GM18498 (cell line): ENCODE data around the gene PDE2A.
A peak's percentile ranks its signal among the peaks of the same experiment; 100 is the strongest.

Experiments used
- ATAC-seq: cut with Tn5 transposase; IDR thresholded peaks from one replicate; pipeline ENCODE4 v1.9.1; 2021; ENCODE audit warnings: mild to moderate bottlenecking, moderate library complexity; ENCODE audit not compliant: unreplicated experiment

The PDE2A gene

DNA sequence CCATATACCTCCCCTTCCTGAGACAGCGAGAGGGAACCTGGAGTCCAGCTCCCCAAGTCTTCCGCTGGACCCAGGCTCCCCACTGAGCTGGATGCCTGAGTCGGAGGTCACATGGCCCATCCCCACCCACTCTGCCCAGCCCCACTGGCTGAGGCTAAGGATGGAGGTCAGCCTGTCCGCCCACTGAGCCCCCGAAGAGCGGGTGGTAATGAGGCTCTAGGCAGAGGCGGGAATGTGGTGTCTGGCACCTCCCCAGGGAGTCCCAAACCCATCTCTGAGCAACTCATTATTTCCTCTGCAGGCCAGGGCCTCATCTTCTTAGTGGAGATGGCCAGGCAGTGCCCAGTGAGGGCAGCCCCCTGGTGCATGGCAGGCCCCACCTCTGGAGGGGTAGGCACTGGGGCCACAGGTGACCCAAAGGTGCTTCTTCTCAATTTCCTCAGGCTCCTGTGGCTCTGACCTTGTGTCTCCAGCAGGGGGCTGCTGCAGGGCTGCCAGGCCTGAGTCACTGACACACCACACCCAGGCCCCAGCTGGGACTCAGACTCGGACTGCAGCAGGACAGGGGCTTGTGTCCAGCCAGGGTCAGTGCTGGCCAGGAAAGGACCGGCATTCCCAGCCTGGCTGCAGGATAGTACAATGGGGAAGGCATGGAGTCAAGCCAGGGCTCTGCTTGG is 10.2 kb upstream of the PDE2A start:
- ATAC-seq, result no peak

DNA sequence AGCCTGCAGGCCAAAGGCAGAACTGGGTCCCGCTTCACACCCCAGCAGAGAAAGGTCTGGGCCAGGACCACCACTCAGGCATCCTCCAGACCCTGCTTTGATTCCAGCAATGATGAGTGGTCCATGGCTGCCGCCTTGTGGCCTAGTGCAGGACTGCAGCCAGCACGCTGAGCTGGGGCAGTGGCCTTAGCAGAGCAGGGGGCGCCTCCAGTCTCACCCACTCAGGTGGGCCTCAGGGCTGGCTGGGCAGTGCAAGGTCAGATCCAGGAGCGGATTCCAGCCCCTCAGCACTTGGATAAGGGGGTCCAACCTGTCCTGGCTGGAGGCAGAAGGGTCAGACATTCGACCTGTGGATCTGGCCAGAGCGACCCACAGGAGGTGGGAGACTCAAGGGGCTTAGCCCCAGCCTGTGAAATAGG is 9.6 kb upstream of the PDE2A start:
- ATAC-seq, result peak; percentile 39

DNA sequence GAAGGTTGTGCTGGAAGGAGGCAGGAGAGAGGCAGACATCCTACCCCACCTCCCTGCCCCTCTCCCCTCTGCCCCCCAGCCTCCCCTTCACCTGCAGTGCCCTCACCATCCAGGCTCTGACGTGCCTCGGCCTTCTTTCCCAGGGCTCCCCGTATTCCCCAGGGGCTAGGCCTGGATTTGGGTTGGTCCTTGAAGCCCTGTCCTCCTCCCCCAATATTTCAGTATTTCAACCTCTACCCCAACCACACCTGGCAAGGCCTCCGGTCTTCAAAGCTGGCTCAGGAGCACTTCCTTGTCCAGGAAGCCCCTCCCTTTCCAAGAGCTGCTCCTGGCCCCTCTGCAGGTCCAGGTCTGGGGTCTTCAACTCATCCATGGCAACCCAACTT is 8.6 kb upstream of the PDE2A start:
- no peak for ATAC-seq

DNA sequence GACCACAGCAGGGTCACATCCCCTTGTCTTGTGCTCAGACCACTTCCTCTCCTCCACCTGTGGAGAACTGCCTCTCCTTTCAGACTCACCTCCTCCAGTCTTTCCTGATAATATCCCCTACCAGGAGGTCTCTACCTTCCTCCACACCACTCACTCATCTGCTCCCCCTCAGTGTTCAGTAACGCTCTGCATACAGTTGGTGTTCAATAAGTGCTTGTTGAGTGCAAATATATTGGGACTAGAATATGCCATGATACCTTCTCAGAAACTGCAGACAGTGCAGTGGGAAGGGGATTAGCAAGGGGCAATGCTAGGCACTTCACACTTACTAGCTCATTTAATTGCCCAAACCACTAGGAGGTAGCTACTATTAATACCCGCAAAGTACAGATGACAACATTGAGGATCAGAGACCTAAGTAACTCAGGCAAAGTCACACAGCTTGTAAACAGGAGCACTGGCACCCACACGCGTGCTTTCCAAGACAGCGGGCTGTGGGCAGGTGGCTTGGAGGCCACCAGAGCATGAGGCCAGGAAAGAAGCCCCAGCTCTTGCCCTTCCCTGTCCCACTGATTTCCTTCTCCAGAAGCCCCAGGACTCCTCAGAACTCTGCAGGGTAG is 8.1 kb upstream of the PDE2A start:
- ATAC-seq, result no peak

DNA sequence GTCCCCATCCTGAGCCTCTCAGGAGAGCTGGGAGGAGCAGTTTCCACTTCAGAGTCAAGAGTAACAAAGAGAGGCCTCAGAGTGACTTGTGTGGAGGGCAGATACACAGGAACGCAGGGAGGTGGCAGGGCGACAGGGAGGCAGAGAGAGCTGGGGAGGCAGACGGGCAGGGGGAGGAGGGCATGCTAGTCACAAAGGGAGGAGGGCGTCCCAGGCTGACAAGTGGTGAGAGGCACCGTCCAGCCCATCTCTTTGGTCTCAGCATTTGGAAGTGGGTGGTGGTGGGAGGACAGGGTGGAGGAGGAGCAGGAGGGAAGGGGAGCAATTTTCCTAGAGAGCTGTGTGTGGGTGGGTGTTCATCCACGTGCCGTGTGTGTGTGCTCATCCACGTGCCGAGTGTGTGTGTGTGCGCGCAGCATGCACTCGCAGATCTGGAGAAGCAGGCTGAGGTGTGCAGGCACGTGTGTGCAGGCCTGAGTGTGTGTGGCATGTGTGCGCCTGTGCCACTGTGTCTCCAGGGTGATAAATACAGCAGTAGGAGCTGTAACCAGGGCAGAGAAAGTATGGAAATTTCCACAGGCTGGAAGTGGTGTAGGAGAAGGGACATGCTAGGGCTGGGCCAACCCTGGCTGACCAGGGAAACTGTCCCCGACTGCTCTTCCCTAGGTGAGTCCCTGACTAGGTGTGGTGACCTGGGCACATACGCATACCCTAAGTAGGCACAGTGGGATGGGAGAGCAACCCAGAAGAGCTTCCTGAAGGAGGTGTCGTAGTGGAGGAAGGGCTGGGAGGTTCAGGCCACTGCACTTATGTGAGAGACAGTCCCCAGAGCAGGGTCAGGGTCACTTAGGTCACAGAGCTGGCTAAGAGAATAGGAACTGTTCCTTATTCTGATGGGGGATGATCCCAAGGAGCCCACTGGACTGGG is 7.3 kb upstream of the PDE2A start:
- no peak for ATAC-seq

DNA sequence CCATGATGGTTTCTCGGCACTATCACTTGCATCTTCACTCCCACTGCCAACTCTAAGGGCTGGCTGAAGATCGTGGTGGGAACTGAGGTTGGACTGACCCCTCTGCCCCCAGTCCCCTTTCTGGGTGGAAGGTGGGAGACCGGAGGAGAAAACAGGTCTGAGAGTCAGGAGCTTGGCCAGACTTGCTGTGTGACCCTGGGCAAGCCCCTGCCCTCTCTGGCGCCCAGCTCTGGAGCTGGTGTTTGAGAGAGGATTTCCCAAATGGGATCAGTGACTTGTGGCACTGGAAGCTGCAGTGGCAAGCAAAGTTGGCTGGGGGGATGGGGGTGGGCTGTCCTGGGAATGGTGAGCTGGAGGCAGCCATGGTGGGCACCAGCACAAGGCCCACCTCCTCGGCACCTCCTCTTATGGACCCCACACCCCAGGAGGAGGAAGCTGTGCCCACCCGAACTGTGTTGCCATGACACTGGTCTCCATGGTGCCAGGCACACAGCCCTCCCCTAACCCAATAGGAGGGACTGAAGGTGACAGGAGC is 6.5 kb upstream of the PDE2A start:
- no peak for ATAC-seq

DNA sequence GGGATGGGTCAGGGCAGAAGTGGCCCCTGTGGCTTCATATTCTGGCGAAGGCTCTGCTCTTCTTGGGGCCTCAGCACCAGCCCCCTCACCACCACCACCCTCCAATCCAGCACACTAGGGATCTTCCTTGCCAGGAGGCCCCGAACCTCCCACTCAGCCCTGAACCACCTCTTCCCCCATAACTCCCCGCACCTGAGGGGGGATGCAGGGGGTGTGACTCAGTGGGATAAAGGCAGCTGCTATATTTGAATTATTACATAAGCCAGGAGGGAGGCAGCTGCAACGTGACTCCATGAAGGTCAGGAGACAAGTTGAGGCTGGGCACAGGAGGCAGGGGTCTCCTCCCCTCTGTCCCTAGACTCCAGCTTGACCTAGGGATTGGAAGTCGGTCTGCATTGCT is 5.6 kb upstream of the PDE2A start:
- no peak for ATAC-seq

DNA sequence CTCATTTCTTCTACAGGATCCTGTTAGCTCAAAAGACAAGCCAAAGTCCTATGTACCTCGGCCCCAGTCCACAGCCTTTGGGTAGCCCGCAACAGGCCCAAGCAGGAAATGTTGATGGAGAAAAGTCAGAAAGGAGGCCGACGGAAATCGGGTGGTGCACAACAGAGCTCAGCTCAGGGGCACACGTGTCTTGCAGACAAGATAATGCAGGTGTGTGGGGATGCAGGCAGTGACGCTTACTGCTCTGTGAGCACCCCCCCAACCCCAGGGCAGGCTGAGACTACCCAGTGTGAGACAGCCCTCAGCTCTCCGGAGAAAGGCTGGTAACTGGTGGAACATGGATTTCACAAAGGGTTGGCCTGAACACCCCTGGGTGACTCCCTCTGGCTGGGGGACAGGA is 4.3 kb upstream of the PDE2A start:
- ATAC-seq, result no peak

DNA sequence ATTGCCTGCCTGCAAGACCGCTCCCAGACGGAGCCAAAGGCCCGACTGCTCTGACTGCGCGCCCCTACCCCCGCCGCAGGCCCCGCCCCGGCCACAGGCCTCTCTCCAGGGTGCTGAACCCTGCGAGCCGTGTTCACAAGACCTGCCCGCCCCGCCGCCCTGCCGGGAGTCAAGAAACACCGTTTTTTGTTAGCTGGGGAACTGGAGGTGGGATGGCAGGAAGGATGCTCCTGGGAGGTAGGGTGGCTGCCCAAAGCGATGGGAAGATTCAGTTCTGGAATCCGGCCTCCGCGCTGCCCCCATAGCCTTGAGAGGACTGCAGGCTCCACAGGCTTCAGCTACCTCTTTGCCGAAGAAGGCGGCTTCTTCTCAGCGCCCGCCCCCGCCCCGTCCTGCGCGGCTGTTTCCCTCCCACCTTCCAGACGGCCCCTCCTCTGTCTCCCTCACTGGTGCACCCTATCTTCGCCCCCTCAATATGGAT is 2.7 kb upstream of the PDE2A start:
- no peak for ATAC-seq

DNA sequence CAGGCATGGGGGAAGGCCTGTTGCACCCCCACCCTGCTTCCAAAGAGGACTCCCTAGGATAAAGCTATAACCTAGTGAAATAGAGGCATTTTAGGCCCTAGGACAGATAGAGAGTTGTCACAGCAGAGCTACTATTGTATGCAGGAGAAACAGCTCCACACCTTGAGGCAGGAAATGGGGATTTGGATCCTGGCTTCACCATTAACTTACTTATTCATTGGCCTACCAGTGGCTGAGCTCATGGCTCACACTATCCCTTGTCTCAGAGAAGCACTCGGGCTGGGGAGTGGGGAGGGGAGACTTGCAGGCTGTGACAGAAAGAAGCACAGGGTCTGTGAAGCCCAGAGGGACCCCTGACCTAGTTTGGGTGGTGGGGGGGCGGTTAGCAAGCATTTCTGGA is 999 bp upstream of the PDE2A start:
- no peak for ATAC-seq

DNA sequence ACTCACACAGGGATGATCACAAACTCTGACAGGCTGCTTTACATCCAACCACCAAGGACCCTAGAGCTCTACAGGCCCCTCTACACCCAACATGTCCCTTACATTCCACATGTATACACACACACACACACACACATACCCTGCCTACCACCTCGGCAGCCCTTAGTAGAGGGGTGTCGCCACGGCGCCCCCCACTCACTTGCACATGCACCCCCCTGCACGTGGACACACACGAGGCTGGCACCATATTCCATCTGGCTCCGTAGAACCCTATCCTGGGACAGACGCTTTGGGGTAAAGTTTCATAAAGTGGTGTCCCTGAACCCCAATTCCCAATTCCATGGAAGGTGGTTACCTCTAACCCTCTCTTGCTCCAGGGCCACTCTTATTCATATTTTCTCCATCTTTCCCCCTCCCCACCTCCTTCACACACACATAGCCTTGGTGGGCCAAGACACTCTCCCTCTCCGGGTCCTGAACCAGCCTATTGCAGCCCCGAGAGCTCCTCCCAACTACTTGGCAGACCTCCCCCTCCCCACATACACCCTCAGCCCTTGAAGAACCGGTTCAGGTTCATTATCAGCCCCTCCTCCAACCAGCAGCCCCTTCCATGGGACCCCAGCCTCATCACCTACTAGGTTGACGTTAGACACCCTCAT is 809 bp downstream of the PDE2A start:
- ATAC-seq, result no peak

DNA sequence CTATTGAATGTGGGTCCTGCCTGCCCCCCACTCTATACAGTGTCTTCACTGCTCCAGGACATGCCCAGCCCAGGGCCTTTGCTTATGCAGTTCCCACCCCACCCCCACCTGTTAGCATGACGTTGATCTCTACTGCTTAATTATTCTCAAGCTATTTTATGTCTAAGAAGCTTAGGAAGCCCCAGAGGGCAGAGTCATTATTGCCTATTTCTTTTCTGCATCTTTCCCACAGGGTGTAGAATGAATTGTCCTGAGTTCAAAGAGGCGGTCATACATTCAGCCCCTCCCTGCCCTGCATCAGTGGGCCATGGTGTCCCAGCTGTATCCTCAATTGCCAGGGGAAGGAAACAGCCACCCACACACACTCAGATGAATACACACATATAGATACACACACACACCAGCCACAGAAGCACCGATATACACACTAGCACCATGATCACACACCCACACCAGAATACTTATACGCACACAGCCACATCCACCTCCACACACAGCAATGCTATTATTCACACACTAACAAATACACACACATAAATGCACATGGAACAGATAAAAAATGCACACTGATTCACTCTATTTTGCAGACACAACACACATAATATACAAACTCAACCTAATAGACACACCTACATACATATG is 1.5 kb downstream of the PDE2A start:
- no peak for ATAC-seq

DNA sequence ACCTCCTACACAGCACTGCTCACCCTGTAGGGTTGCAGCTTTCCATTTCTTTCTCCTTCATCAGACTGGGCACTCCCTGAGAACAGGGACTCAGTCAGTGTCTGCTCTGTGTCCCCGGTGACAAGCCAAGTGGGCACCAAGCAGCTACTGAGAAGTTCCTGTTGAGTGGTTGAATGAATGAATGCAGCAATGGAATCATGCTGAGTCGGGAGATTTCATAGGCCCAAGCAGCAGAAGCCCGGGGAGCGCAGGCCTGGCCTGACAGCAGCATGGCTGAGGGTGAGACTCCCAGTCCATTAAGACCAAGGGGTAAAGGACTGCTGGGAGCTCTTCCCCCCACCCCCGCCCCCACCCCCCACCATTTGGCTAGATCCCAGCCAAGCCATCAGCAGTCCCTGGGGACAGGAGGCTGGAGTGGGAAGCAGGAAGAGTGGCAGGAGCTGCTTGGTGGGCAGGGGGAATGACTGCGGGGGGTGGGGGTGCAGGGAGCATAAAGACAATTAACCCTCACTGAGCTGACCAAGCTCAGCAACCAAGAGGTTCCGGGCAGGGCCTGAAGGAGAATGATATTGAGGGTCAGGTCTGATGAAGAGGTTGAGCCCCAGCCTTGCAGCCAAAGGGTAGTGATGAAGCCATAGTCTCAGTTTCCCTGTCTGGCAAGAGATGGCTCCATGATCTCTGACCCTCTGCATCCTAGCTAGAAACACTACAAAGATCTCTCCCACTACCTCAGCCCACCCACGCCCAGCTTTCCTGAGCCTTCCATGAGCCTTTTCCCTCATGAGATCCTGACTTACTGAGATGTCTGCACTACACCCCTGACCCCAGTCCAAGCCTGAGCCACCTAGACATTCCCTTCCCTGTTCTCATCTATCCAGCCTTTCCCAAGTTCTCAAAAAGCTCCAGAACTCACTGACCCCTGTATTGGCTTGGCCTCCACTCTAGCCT is 2.8 kb downstream of the PDE2A start:
- no peak for ATAC-seq

DNA sequence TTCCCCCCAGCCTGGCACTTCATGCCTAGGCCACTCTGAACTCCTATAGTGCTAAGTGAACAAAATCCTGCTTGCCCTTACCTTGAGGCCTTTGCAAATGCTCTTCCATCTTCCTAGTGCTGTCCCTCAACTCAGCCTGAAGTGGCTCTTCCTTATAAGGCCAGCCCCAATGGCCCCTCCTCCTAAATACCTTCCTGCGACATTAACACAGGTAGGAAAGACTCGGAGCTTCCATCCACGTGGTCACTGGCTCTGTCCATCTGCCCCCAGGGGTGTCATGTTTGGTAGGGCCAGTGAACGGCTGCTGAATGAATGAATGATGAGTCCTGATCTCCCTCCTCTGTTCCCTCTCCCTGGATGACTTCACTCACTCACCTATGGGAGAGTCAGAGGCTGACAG is 4.2 kb downstream of the PDE2A start:
- ATAC-seq, result no peak

DNA sequence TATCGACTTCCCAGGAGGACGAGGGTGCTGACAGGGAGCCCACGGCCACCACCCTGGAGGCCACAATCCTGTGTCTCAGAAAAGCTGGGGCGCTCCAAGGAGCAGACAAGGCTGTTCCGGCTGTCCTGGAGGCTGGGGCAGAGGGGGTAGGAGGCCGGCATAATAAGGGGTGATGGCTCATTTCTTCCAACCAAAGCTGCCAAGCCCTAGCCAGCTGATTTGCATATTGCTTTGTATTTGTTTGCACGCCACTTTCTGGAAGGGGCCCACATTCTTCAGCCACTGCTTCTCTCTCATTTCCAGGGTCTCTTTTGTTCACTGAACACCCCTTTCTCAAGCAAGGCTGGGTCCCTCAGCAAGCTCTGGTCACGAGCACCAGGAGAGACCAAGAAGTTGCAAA is 4.7 kb downstream of the PDE2A start:
- ATAC-seq, result no peak

DNA sequence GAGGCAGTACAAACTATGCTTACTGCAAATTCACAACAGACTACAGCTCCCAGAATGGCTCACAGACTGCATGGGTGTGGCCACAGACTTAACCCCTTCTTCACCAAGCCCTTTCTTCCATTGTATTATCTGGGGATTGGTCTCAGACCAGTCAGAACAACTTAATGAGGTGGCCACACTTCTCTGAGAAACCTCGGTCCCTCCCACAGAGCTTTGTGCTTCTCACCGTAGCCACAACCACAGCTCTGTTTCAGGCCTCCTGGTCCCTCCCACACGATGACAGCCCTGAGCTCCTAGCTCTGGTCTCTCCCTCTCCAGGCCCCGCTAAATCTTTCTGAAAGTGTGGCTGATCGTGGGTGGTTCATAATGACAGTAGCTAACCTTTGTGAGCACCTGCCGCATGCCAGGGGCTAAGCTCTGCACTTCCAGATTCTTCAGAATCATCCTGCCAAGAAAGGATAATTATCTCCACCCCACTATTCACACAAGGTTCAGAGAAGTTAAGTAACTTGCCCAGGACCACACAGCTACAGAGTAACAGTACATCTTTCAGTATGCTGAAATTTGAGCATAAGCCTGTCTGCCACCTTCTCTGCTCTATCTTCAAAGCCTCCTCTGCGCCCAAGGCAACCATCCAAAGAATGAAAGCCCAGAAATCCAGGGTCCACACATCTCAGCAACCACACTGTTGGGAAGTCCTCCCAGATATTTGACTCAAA is 5.4 kb downstream of the PDE2A start:
- peak; percentile 92 for ATAC-seq

DNA sequence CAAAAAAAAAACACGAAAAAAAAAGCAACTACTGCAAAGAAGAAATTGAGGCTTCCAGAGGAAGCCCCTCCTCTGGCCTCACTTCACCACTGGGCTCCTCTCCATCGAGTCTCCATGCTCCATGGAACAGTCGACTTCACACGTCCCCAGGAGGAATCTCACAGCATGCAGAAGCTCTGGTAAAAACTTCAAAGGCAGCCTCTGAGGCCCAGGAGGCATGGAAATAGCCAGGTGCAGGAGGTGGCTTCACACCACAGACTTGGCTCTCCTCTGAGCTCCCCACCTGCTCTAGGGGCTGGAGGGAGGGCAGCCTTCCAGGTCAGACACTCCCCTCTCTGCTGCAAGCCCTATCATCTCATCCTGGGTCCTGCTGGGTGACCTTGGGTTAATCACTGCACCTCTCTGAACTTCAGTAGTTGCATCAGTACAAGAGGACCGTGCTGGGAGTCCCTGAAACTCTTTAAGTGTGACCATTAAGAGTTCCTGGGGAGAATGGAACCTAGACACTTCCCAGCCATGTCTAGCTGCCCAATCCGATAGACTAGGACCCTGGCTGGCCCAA is 8.2 kb downstream of the PDE2A start:
- ATAC-seq, result no peak

DNA sequence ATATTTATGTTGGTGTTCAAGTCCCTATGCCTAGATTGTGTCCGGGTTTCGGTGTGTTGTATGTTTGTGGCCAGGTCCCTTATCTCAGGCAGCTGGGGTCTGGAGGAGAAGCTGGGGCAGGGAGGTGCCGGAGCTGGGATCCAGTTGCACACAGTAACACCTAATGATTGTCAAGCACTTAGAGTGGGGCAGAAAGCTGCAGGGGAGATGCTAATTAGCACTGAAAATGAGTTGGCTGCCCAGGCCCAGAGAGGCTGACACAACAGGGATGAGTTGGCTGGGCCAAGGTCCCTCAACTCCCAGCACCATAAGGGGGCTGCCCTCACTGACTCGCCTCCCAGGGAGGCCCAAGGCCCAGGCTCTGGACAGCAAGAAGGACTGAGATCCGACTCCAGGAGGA is 12.2 kb downstream of the PDE2A start:
- ATAC-seq, result no peak
